GM19452 (cell line): Measurements from ENCODE around the gene SERINC2.
"Not testable (repeated sequence)": the region's sequence is repeated elsewhere in the genome, so short reads cannot be mapped to it uniquely, and the experiment has no call there.

Experiments used
- ATAC-seq: cut with Tn5 transposase; IDR thresholded peaks from one replicate; pipeline ENCODE4 v1.9.1; 2021; ENCODE audit not compliant: unreplicated experiment

Gene SERINC2

DNA sequence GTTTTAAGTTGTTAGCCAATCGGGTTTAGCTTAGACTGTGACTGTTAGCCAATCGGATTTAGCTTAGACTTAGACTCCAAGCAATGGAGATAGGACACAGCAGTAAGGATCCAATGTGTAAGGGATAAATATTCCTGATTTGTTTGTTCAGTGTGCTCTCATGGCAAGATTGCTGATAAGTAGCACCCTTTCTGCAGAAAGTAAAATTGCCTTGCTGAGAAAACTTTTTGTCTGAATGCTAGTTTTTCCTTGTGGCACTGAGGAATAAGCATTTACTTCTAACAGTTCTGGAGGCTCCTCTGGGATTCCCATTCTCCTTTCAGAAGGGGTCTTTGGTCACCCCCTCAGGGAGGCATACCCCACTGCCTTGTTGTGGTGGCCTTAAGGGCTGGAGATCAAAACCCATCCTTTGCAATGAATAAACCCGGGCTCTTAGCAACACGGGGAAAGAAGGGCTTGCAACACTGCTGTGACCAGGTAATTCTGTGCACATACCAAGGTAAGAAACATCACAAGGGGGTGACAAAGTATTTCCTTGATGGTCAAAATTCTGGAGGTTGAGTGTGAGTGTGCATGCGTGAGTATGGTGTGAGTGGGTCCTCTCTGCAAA, 45.4 kb downstream of the SERINC2 start:
- no peak for ATAC-seq

DNA sequence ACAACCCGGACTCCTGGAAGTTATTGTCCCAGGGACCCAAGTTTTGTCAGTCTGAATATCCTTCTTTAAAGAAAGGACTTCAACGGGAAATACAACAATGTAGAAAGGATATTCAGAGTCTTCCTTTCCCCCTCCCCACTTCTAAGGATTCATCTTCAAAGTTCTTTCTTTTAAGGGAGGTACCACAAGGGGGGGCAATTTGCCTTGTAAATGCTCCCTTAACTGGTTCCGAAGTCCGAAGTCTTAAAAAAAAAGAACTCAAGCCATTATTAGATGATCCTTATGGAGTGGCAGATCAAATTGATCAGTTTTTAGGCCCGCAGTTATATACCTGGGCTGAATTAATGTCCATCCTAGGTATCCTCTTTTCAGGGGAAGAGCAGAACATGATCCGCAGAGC, 47.0 kb downstream of the SERINC2 start:
- ATAC-seq = no peak

DNA sequence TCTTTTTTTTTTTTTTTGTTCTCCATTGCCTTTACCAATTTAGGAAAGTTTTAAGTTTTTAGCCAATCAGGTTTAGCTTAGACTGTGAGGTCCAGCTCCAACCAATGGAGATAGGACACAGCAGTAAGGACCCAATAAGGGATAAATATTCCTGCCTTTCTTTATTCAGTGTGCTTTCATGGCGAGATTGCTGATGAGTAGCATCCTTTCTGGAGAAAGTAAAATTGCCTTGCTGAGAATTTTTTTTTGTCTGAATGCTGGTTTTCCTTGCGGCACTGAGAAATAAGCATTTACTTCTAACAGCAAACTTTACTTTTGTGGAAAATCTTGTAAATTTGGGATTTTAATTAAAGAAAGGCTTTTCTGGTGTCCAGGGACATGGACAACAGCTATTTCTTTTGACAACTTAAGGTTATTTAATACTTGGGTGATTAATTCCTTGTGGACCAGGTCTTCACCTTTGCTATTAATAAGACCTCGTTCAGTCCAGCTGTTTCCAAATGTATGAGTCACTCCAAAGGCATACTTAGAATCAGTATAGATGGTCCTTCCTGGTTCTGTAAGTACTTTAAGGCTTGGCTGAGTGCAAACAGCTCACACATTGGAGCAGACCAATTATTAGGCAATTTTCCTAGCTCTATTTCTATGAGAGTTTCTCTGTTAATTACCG, 54.1 kb downstream of the SERINC2 start:
- no peak for ATAC-seq

DNA sequence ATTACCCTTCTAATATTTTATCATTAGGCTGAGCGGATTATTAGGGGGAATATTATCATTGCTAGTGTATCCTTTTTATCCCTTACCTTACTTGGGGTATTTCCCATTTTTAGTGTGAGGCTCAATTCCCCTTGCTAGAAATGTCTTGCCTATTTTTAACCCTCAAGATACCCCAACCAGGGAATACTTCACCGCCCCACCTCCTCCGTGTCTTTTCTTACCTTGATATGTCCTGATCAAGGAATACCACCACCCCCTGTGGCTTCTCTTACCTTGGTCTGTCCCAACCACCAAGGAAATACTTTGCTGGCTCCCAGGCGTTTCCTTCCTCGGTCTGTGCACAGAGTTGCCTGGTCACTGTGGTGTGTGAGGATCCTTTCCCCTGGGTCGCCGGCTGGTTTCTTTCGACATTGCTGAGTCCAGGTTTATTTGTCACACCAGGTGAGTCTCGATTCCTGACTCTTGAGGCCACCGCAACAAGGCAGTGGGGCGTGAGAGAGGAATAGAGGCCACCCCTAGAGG, 57.8 kb downstream of the SERINC2 start:
- no peak for ATAC-seq

DNA sequence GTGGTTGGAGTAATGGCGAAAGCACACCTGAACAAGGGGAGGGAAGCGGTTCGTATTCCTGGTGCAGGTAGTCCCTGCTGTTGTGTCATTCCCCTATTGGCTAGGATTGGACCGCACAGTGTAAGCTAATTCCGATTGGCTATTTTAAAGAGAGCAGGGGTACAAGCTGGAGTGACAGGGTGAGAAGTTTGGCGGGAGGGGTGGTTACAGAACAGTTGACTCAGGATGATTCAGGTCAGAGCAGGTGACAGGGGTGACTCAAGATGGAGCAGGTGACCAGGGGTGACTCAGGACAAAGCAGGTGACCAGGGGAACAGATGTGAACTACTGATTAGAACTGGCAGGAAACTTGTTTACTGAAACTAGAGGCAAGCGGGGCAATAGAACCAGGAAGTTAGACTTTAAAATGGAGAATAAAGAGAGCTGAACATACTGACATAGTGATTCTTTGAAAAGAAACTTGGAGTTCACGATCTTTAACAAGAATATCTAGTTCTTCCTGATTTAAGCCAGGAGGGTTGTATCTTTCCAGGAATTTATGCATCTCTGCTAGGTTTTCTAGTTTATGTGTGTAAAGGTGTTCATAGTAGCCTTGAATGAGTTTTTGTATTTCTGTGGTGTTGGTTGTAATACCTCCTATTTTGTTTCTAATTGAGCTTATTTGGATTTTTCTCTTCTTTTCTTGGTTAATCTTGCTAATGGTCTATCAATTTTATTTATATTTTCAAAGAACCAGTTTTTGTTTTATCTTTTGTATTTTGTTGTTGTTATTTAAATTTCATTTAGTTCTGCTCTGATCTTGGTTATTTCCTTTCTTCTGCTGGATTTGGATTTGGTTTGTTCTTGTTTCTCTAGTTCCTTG, 58.7 kb downstream of the SERINC2 start:
- ATAC-seq = not testable (repeated sequence)

DNA sequence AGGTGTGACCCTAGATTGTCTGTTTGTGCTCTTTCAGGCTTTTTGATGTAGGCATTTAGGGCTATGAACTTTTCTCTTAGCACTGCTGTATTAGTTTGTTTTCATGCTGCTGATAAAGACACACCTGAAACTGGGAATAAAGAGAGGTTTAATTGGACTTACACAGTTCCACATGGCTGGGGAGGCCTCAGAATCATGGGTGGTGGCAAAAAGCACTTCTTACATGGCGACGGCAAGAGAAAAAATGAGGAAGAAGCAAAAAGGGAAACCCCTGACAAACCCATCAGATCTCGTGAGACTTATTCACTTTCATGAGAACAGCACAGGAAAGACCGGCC, 59.3 kb downstream of the SERINC2 start:
- not testable (repeated sequence) for ATAC-seq

DNA sequence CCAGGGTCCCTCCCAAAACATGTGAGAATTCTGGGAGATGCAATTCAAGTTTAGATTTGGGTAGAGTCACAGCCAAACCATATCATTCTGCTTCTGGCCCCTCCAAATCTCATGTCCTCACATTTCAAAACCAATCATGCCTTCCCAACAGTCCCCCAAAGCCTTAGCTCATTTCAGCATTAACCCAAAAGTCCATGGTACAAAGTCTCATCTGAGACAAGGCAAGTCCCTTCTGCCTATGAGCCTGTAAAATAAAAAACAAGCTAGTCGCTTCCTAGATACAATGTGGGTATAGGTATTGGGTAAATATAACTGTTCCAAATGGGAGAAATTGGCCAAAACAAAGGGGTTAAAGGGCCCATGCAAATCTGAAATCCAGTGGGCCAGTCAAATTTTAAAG, 59.7 kb downstream of the SERINC2 start:
- ATAC-seq = not testable (repeated sequence)

DNA sequence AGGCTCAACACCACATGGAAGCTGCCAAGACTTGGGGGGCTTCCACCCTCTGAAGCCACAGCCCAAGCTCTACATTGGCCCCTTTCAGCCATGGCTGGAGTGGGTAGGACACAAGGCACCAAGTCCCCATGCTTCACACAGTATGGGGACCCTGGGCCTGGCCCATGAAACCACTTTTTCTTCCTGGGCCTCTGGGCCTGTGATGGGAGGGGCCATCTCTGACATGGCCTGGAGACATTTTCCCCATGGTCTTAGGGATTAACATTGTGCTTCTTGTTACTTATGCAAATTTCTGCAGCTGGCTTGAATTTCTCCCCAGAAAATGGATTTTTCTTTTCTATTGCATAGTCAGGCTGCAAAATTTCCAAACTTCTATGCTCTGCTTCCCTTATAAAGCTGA, 60.5 kb downstream of the SERINC2 start:
- ATAC-seq = not testable (repeated sequence)

DNA sequence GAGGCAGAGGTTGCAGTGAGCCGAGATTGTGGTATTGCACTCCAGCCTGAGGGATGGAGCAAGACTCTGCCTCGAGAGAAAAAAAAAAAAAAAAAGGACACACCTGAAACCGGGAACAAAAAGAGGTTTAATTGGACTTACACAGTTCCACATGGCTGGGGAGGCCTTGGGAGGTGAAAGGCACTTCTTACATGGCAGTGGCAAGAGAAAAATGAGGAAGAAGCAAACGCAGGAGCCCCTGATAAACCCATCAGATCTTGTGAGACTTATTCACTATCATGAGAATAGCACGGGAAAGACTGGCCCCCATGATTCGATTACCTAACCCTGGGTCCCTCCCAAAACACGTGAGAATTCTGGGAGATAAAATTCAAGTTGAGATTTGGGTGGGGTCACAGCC, 61.6 kb downstream of the SERINC2 start:
- ATAC-seq = not testable (repeated sequence)

DNA sequence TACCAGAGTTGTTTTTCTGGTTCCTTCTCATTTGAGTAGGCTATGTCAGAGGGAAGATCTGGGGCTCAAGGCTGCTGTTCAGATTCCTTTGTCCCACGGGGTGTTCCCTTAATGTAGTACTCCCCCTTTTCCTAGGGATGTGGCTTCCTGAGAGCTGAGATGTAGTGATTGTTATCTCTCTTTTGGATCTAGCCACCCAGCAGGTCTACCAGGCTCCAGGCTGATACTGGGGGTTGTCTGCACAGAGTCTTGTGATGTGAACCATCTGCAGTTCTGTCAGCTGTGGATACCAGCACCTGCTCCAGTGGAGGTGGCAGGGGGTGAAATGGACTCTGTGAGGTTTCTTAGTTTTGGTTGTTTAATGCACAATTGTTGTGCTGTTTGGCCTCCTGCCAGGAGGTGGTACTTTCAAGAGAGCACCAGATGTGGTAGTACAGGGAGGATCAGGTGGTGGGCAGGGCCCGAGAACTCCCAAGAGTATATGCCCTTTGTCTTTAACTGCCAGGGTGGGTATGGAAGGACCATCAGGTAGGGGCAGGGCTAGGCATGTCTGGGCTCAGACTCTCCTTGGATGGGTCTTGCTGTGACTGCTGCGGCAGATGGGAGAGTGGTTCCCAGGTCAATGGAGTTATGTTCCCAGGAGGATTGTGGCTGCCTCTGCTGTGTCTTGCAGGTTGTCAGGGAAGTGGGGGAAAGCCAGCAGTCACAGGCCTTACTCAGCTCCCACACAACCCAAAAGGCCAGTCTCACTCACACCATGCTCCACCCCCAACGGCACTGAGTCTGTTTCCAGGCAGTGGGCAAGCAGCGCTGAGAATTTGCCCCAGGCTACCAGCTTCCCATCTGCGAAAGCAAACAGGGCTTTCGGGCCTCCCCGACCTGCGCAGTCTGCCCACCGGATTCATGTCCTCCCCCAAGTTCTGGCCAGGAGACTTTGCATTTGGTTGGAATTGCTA, 64.2 kb downstream of the SERINC2 start:
- ATAC-seq = peak; percentile 76

DNA sequence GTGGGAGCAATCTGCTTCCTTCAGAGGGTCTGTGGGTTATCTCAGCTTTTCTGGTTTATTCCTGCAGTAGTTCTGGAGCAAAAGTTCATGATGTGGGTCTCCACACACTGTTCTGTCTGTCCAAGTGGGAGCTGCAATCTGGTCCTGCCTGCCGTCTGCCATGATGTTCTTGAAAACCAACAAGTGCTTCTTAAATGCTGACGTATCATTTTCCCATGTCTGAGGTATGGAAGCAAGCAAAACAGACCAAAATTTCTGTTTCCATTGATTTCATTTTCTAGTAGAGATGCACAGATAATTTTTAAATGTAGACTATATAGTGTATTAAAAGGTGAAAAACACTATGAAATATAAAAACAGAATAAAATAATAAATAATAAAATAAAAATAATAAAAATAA, 65.2 kb downstream of the SERINC2 start:
- no peak for ATAC-seq

DNA sequence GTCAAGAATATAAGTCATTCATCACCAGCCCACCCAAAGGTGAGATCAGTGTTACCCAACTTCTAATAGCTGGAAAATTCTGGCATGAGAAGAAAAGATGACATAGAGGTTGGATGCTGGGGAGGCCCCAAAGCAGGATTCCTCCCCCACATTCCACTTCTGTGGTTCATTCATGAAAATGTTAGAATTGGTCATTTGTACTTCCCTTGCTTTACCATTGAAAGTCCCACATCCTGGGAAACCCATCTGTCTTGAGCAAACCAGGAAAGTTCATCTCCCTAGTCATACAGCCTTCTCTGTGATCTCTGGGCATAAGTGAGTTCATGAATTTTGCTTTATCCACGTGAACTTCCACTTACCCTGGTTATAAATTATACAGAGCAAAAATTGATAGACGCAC, 66.8 kb downstream of the SERINC2 start:
- no peak for ATAC-seq

DNA sequence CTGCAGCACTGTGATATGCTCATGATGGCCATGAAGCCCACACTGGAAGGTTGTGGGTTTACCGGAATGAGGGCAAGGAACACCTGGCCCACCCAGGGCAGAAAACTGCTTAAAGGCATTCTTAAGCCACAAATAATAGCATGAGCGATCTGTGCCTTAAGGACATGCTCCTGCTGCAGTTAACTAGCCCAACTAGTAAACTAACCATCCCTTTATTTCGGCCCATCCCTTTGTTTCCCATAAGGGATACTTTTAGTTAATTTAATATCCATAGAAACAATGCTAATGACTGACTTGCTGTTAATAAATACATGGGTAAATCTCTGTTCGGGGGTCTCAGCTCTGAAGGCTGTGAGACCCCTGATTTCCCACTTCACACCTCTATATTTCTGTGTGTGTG, 67.4 kb downstream of the SERINC2 start:
- not testable (repeated sequence) for ATAC-seq

DNA sequence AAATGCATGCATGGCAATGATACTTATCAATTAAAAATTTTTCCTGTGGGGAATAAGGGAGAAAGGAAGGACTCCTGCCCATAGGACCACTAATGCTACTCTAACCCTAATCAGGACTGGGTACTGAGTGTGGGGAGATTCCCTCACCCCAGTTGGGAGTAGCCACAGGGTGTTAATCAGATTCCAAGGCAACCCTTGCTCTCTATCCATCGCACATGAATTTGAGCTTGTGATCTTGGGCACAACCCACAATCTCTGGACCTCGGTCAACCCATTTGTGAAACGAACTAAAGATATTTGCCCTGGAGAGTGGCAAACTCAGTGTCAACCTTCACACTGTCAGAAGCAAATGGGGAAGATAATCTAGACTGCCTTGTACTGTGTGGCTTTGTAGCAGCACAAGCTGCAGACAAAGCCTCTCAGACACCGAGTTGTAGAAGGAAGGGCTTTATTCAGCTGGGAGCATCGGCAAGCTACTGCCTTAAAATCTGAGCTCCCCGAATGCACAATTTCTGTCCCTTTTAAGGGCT, 69.5 kb downstream of the SERINC2 start:
- ATAC-seq = peak; percentile 17

DNA sequence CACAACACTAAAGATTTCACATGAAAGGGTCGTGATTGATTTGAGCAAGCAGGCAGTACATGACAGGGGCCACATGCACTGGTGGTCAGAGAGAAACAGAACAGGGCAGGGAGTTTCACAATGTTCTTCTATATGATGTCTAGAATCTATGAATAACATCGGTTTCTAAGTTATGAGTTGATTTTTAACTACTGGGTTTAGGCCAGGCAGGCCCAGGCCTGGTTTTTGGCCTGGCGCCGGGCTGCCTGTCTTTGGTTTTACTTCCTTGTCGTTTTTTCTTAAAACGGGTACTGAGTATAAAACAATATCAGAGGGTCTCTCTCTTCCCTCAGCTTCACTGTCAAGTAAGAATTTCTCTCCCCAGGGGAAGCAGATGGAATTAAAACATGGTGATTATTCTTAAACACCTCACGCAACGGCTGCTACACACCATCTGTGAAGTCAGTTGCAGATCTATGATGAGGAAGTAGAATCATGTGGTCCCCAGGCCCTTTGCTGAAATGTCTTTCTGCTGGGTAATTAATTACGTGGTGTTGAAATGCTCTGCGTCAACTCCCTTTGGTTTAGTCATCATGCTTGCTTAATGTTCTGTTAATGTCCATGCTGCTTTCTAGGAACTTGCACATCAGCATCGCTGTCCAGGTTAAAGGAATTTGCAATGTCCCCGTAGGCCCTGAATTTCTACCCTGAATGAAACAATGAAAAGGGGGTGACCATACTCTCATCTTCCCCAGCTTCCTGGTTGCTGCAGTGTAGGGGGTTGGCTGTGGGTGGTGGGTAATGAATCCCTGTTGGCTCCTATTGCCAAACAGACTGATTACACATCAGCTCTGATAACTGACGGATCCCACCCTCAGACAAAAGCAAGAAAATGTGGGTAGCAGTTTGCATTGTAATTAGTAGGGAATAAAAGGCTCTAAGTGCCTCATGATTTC, 70.3 kb downstream of the SERINC2 start:
- peak; percentile 78 for ATAC-seq
